OCI-LY7 (cell line): Measurements from ENCODE around the gene LILRA5. TPM values are rescaled to one million over a fixed set of nuclear protein-coding genes. Genes with fewer than 3 reads are reported as not detected.

ENCODE experiments used
- BruUV-seq: library from RNA; stranded (reverse); fragments of 400-500 nt; replicated peaks from 2 replicates; lab custom pipeline; 2021; lab: Mats Ljungman, UMichigan
- CTCF ChIA-PET: fragments of 300-600 bp; sonication (Branson Sonifier 250); formaldehyde crosslinking; loops from one replicate; lab custom pipeline; 2022; ENCODE audit warnings: antibody characterized with exemption; ENCODE audit not compliant: unreplicated experiment; lab: Charles Lee
- POLR2A ChIA-PET: fragments of 300-600 bp; sonication (Branson Sonifier 250); formaldehyde crosslinking; loops from one replicate; lab custom pipeline; 2022; ENCODE audit warnings: antibody characterized with exemption; lab: Charles Lee
- DNase-seq: peaks from one replicate; pipeline ENCODE4 v3.0.0-alpha.2; 2015; ENCODE audit warnings: low spot score
- H2AFZ ChIP-seq: fragments of 200-600 bp; sonication (generic), shearing (Covaris generic); 2 replicates; pipeline ENCODE4 v1.6.1; 2014; ENCODE audit warnings: mild to moderate bottlenecking, antibody characterized with exemption, low read length, moderate library complexity
- H3K27ac ChIP-seq: fragments of 200-600 bp; sonication (generic); 2 replicates; pipeline ENCODE4 v1.5.1; 2014; ENCODE audit warnings: mixed run types, low read depth, mild to moderate bottlenecking, moderate library complexity, low read length, inconsistent platforms; ENCODE audit not compliant: poor library complexity, severe bottlenecking
- H3K36me3 ChIP-seq: fragments of 200-600 bp; sonication (generic); 2 replicates; pipeline ENCODE4 v1.6.1; 2014; ENCODE audit warnings: mild to moderate bottlenecking, antibody characterized with exemption, low read length, moderate library complexity, mixed read lengths; ENCODE audit not compliant: insufficient read depth
- H3K4me1 ChIP-seq: fragments of 200-600 bp; sonication (generic); 2 replicates; pipeline ENCODE4 v1.5.1; 2014; ENCODE audit warnings: mild to moderate bottlenecking, low read length; ENCODE audit not compliant: insufficient read depth, poor library complexity, severe bottlenecking
- H3K4me2 ChIP-seq: fragments of 200-600 bp; sonication (generic); 2 replicates; pipeline ENCODE4 v1.6.1; 2014; ENCODE audit warnings: mild to moderate bottlenecking, low read length
- H3K4me3 ChIP-seq: fragments of 200-600 bp; sonication (generic); 2 replicates; pipeline ENCODE4 v1.5.1; 2014; ENCODE audit warnings: mild to moderate bottlenecking, low read depth, low read length; ENCODE audit not compliant: poor library complexity, severe bottlenecking
- H3K79me2 ChIP-seq: fragments of 200-600 bp; sonication (generic); 2 replicates; pipeline ENCODE4 v1.6.1; 2016; ENCODE audit warnings: low read depth, mild to moderate bottlenecking, low read length, moderate library complexity, mixed read lengths; ENCODE audit not compliant: insufficient read depth
- H3K9me2 ChIP-seq: fragments of 200-600 bp; sonication (generic); 2 replicates; pipeline ENCODE4 v1.6.1; 2016; ENCODE audit warnings: mild to moderate bottlenecking, low read length, mixed read lengths; ENCODE audit not compliant: insufficient read depth
- H3K9me3 ChIP-seq: fragments of 200-600 bp; sonication (generic); 2 replicates; pipeline ENCODE4 v1.6.1; 2014; ENCODE audit warnings: mild to moderate bottlenecking, mixed run types, low read length, mixed read lengths
- H4K20me1 ChIP-seq: fragments of 200-600 bp; sonication (generic); 2 replicates; pipeline ENCODE4 v1.6.1; 2014; ENCODE audit warnings: mild to moderate bottlenecking, antibody characterized with exemption, low read length, moderate library complexity, mixed read lengths; ENCODE audit not compliant: insufficient read depth
- CTCF ChIP-seq: fragments of 200-600 bp; sonication (generic); conservative IDR thresholded peaks from 2 replicates; pipeline ENCODE4 v1.5.1; 2014; ENCODE audit warnings: mild to moderate bottlenecking, antibody characterized with exemption, low read length, moderate library complexity, mixed read lengths
- EZH2phosphoT487 ChIP-seq: fragments of 200-600 bp; sonication (generic); IDR thresholded peaks from 2 replicates; pipeline ENCODE4 v1.6.1; 2018; ENCODE audit warnings: low read depth, borderline replicate concordance, mild to moderate bottlenecking, mixed run types, antibody characterized with exemption, low read length, moderate library complexity, mixed read lengths
- intact Hi-C: fragments of 100-400 bp; cut with micrococcal nuclease; formaldehyde crosslinking; loops from one replicate; pipeline ENCODE4 v1.10.0; 2022; ENCODE audit not compliant: unreplicated experiment
- total RNA-seq, 2 experiments: library from RNA; depleted of rRNA in 1 of 2; stranded (reverse); fragments of >200 nt in 1 of 2; shearing (Covaris generic) in 1 of 2; gene quantifications; 2 replicates each; pipeline ENCODE4 v1.2.3, GENCODE V29; 2014 to 2022

LILRA5 gene
- total RNA-seq, 2 experiments from 2014 or later = not detected

- Histone ChIP-seq H3K4me2 (no peak overlapping the region), H3K36me3 (no peaks in the 10 kb centered on the region), H4K20me1 (no peaks in the 10 kb centered on the region), H2AFZ (no peak overlapping the region), H3K27ac (no peak overlapping the region), H3K9me2 (no peaks in the 10 kb centered on the region), H3K9me3 (no peaks in the 10 kb centered on the region), H3K4me1 (peaks cover 24% of the 10 kb centered on the region), H3K4me3 (no peak overlapping the region), H3K79me2 (no peaks in the 10 kb centered on the region)
- ChIA-PET POLR2A (interaction anchor here (0.6 kb wide), 1 partner anchor 31 kb away, joined by 3 read pairs; no protein-coding TSS in a partner anchor), CTCF (no interaction called here)
- no TSS peak for BruUV-seq
- no peak for TF ChIP-seq CTCF
- no peak for TF ChIP-seq EZH2phosphoT487
- intact Hi-C loops = no loop called here
- DNase-seq = no peak
Measured at GRCh38 chr19:54357381-54357780, 44.4 kb upstream of the LILRA5 start.

- POLR2A ChIA-PET = no interaction called here
- Histone ChIP-seq H3K79me2 (no peaks in the 10 kb centered on the region), H4K20me1 (no peaks in the 10 kb centered on the region), H3K36me3 (no peaks in the 10 kb centered on the region), H3K4me1 (peaks cover 24% of the 10 kb centered on the region), H3K4me3 (no peak overlapping the region), H2AFZ (no peak overlapping the region), H3K4me2 (no peak overlapping the region), H3K9me2 (no peaks in the 10 kb centered on the region), H3K9me3 (no peaks in the 10 kb centered on the region), H3K27ac (no peak overlapping the region)
- no peak for DNase-seq
- intact Hi-C loops = no loop called here
- TF ChIP-seq EZH2phosphoT487 (no peak), CTCF (no peak)
- no TSS peak for BruUV-seq
- CTCF ChIA-PET = no interaction called here
Measured at GRCh38 chr19:54356444-54357056, 43.6 kb upstream of the LILRA5 start.

GRCh38 chr19:54355675-54356074 lies 42.7 kb upstream of the LILRA5 start:
- BruUV-seq = no TSS peak

More at GRCh38 chr19:54355675-54356074, 42.7 kb upstream of the LILRA5 start:
- H3K4me3 ChIP-seq = no peak overlapping the region
- no peaks in the 10 kb centered on the region for H3K9me2 ChIP-seq
- H3K36me3 ChIP-seq = no peaks in the 10 kb centered on the region
- no peaks in the 10 kb centered on the region for H3K9me3 ChIP-seq
- CTCF ChIA-PET = no interaction called here
- no peak for TF ChIP-seq EZH2phosphoT487
- TF ChIP-seq CTCF = no peak
- no peaks in the 10 kb centered on the region for H3K79me2 ChIP-seq
- no peak overlapping the region for H3K4me2 ChIP-seq
- DNase-seq = no peak
- POLR2A ChIA-PET = no interaction called here
- H3K27ac ChIP-seq = no peak overlapping the region
- intact Hi-C loops = no loop called here
- no peaks in the 10 kb centered on the region for H4K20me1 ChIP-seq
- H3K4me1 ChIP-seq = peaks cover 24% of the 10 kb centered on the region
- H2AFZ ChIP-seq = no peak overlapping the region
